Measurements from ENCODE around the gene GLYATL3.

DNA sequence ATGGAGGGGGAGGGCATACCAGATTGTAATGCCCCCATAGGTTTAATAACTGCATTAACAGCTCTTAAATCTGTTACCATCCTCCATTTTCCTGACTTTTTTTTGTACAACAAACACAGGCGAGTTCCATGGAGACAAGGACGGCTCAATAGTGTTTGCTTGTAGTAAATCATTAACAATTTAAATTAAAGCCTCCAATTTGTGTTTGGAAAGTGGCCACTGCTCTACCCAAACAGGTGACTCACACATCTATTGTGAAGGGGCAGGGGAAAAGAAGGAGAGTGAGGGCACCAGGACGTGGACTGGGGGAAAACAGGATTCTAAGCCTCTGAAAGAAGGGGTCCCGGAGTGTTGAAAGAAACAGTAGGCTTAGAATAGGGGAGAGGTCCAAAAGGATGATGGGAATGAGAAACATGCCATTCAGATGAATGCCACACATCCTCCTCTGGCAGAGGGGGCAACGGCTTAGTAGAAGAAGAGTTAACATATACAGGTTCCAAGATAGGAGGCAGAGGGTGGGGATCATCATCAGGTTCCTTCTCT, 6.9 kb downstream of the GLYATL3 start:
- no peak for TF ChIP-seq CTCF (optimal IDR thresholded peaks at IDR 0.05 in 1 of 3, IDR thresholded peaks at IDR 0.05 in 1 of 3, conservative IDR thresholded peaks at IDR 0.05 in 1 of 3; ENCODE audit: extremely low read depth in 1 of 3, insufficient read depth in 2 of 3, low read length in 3 of 3)
- no peak for TF ChIP-seq EZH2 (IDR thresholded peaks at IDR 0.05; ENCODE audit: low read length)

Data from keratinocyte (primary cell).